ENCODE data around the gene NKTR. TPM values are rescaled to one million over a fixed set of nuclear protein-coding genes. Genes with fewer than 3 reads are reported as not detected.
A peak's percentile ranks its signal among the peaks of the same experiment; 100 is the strongest.

Gene NKTR
- total and polyA plus RNA-seq, 7 donors: 9.0 to 23.0 (median 14.1) TPM

GRCh38 chr3:42649783-42650182 is 49.3 kb downstream of the NKTR start:
- no peak for ATAC-seq
- DNase-seq: no peak
- WGBS, 3 donors: 73 to 87% (median 77%) methylated on average over 4 of the region's 4 CpGs
- Histone ChIP-seq H3K36me3 (ENCODE audit: insufficient read depth in 1 of 2, low read depth in 1 of 2) (peaks cover 14 to 43% of the 10 kb centered on the region in 2 donors), H3K4me1 (peaks cover 23% of the 10 kb centered on the region), H3K27ac (no peak overlapping the region), H3K9me3 (no peaks in the 10 kb centered on the region), H3K4me3 (no peak overlapping the region), H3K27me3 (ENCODE audit: insufficient read depth in 3 of 3, low read length in 2 of 3) (no peaks in the 10 kb centered on the region)
- TF ChIP-seq, protein P1, sequence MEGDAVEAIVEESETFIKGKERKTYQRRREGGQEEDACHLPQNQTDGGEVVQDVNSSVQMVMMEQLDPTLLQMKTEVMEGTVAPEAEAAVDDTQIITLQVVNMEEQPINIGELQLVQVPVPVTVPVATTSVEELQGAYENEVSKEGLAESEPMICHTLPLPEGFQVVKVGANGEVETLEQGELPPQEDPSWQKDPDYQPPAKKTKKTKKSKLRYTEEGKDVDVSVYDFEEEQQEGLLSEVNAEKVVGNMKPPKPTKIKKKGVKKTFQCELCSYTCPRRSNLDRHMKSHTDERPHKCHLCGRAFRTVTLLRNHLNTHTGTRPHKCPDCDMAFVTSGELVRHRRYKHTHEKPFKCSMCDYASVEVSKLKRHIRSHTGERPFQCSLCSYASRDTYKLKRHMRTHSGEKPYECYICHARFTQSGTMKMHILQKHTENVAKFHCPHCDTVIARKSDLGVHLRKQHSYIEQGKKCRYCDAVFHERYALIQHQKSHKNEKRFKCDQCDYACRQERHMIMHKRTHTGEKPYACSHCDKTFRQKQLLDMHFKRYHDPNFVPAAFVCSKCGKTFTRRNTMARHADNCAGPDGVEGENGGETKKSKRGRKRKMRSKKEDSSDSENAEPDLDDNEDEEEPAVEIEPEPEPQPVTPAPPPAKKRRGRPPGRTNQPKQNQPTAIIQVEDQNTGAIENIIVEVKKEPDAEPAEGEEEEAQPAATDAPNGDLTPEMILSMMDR (IDR thresholded peaks at IDR 0.05): no peak
- intact Hi-C loops (cut with DNase I): loop anchor here (5.0 to 10.0 kb wide), 2 partner anchors 42 to 95 kb away; no protein-coding TSS in a partner anchor

GRCh38 chr3:42651248-42652091 is 51.0 kb downstream of the NKTR start:
- Histone ChIP-seq H3K4me3 (no peak overlapping the region), H3K36me3 (ENCODE audit: insufficient read depth in 1 of 2, low read depth in 1 of 2) (peaks cover 11 to 26% of the 10 kb centered on the region in 2 donors), H3K27me3 (ENCODE audit: insufficient read depth in 3 of 3, low read length in 2 of 3) (no peaks in the 10 kb centered on the region)

DNA sequence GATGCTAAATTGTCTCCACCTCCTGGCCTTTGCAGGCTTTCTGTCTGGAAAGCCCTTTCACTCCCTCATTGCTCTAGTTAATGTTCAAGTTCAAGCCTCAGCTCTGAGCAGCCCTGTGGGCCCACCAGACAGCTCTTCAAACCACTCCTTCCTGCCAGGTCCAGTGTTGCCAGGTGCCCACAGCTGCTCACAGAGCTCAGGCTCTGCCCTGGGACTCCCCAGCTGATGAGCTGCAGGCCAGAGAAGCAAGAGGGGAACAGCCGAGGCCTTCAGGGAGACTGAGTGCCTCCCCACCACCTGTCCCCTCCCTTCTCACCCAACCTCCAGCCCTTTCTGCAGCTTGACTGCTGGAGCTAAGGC is 51.7 kb downstream of the NKTR start:
- TF ChIP-seq, protein P1 (IDR thresholded peaks at IDR 0.05): no peak
- Histone ChIP-seq H3K9me3 (no peaks in the 10 kb centered on the region), H3K27me3 (ENCODE audit: insufficient read depth in 3 of 3, low read length in 2 of 3) (no peaks in the 10 kb centered on the region), H3K36me3 (ENCODE audit: insufficient read depth in 1 of 2, low read depth in 1 of 2) (peaks cover 8 to 19% of the 10 kb centered on the region in 2 donors), H3K27ac (peak overlapping the region; percentile 98), H3K4me3 (peak overlapping the region; percentile 78), H3K4me1 (peaks cover 38% of the 10 kb centered on the region)
- no peak for ATAC-seq
- 43 to 78% (median 46%) methylated on average over 1 of the region's 1 CpG for WGBS, 3 donors
- intact Hi-C loops (cut with DNase I): loop anchor here (5.0 to 10.0 kb wide), 2 partner anchors 45 to 93 kb away; no protein-coding TSS in a partner anchor
- DNase-seq: no peak

More at GRCh38 chr3:42651248-42652091, 51.0 kb downstream of the NKTR start:
- TF ChIP-seq, protein P1 (IDR thresholded peaks at IDR 0.05): no peak
- intact Hi-C loops (cut with DNase I): loop anchor here (5.0 to 10.0 kb wide), 2 partner anchors 44 to 93 kb away; no protein-coding TSS in a partner anchor
- H3K4me1 ChIP-seq: peaks cover 33% of the 10 kb centered on the region
- WGBS, 3 donors: 67 to 81% (median 76%) methylated on average over 9 of the region's 9 CpGs
- DNase-seq: no peak
- ATAC-seq: no peak
- H3K9me3 ChIP-seq: no peaks in the 10 kb centered on the region
- peak overlapping the region; percentile 98 for H3K27ac ChIP-seq

DNA sequence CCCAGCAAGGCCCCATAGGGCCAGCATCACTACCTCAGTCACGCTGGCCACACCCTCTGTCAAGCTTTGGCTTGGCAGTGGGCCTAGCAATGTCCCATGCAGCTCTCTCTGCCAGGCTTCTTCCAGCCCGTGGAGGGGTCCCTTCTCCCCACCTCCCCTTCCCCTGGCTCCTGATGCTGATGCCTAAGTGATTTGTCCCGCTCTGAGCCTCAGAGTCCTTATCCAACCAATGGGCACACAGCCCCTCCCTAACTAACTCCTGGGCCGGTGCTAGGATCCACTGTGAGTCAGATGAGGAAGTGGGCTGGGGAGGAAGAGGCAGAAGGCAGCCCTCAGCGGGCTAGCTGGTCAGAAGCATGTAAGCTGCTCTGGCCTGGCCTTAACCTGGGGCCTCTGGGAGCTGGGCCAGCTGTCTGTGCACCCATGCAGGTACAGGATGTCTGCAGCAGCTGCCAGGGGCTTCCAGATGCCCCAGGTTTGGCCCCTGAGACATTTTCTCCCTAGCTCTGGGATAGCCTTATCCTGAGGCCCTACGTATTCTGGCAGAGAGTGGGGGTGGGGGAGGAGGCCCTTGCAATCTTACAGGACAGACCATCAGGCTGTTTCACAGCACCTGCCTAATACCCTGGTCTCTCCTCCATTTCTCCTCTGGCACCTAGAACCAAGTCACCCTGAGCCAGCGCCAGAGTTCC is 52.3 kb downstream of the NKTR start:
- Histone ChIP-seq H3K4me1 (peaks cover 43% of the 10 kb centered on the region), H3K4me3 (peak overlapping the region; percentile 78), H3K27me3 (ENCODE audit: insufficient read depth in 3 of 3, low read length in 2 of 3) (no peaks in the 10 kb centered on the region), H3K36me3 (ENCODE audit: insufficient read depth in 1 of 2, low read depth in 1 of 2) (peaks cover 5 to 14% of the 10 kb centered on the region in 2 donors), H3K27ac (peak overlapping the region; percentile 98), H3K9me3 (no peaks in the 10 kb centered on the region)
- TF ChIP-seq, protein P1 (IDR thresholded peaks at IDR 0.05): no peak
- peak; percentile 56 to 73 for DNase-seq
- 27 to 39% (median 30%) methylated on average over 7 of the region's 7 CpGs for WGBS, 3 donors
- peak; percentile 19 to 31 (median 27) for ATAC-seq
- intact Hi-C loops (cut with DNase I): loop anchor here (5.0 to 10.0 kb wide), 2 partner anchors 45 to 92 kb away; no protein-coding TSS in a partner anchor
